K562 (cell line): ENCODE data around the gene ADORA2A. TPM values are rescaled to one million over a fixed set of nuclear protein-coding genes. Genes with fewer than 3 reads are reported as not detected.

Source experiments
- ATAC-seq: fragments of 200-7000 bp; cut with Tn5 transposase; 3 replicates; pipeline ENCODE4 v1.9.1; 2020; ENCODE audit warnings: moderate library complexity
- BruUV-seq: library from RNA; stranded (reverse); fragments of 400-500 nt; replicated peaks from 2 replicates; lab custom pipeline; 2021; lab: Mats Ljungman, UMichigan
- CTCF ChIA-PET: fragments of 300-600 bp; formaldehyde crosslinking; extraction: SDS; loops from one replicate; lab custom pipeline; 2021; ENCODE audit warnings: low intra/inter-chr PET ratio; lab: Yijun Ruan, JAX
- POLR2A ChIA-PET: fragments of 300-600, 350-650 bp; sonication (Branson Sonifier 250); formaldehyde crosslinking; extraction: SDS; loops from one replicate; lab custom pipeline; 2021; ENCODE audit warnings: antibody characterized with exemption, inconsistent platforms; lab: Yijun Ruan, JAX
- DNase-seq, 4 experiments: peaks; one replicate each; pipeline versions ENCODE4 v3.0.0 to v3.0.0-alpha.2; 2011 to 2018; ENCODE audit warnings: low spot score in 3 of 4, mixed read lengths in 3 of 4; ENCODE audit errors: extremely low read depth in 1 of 4
- FAIRE-seq: peaks from 2 replicates; lab custom pipeline; 2011; peaks lifted over from hg19 to GRCh38; lab: Jason Lieb, UNC
- H2AFZ ChIP-seq: 2 replicates; pipeline ENCODE4 v1.6.0; 2011; ENCODE audit warnings: low read depth, low read length, control low read depth, inconsistent platforms
- H3K27ac ChIP-seq: fragments of 200-600 bp; 3 replicates; pipeline ENCODE4 v1.8.0; 2011; ENCODE audit warnings: low read depth, mild to moderate bottlenecking, control low read depth, inconsistent platforms, low read length, moderate library complexity, mixed read lengths; ENCODE audit errors: extremely low read depth
- H3K27me3 ChIP-seq, 2 experiments: fragments of 300-600 bp in 1 of 2; 2 replicates in 1 of 2; 3 replicates in 1 of 2; pipeline versions ENCODE4 v1.6.0 to v1.8.0; 2011; ENCODE audit warnings: inconsistent platforms in 2 of 2, low read length in 2 of 2, mild to moderate bottlenecking in 1 of 2, mixed read lengths in 1 of 2, moderate library complexity in 1 of 2; ENCODE audit not compliant: control insufficient read depth in 2 of 2, insufficient read depth in 2 of 2
- H3K36me3 ChIP-seq: fragments of 300-600 bp; 3 replicates; pipeline ENCODE4 v1.8.0; 2011; ENCODE audit warnings: mild to moderate bottlenecking, low read length, inconsistent platforms; ENCODE audit not compliant: control insufficient read depth, insufficient read depth
- H3K4me1 ChIP-seq, 2 experiments: fragments of 200-600 bp in 1 of 2; replicated peaks in 1 of 2; 2 replicates in 1 of 2; 3 replicates in 1 of 2; pipeline versions ENCODE4 v1.5.1 to v1.8.0; 2011; ENCODE audit warnings: inconsistent platforms in 2 of 2, low read length in 2 of 2, mild to moderate bottlenecking in 1 of 2, mixed read lengths in 1 of 2, moderate library complexity in 1 of 2; ENCODE audit not compliant: control insufficient read depth in 2 of 2, insufficient read depth in 2 of 2
- H3K4me2 ChIP-seq: 2 replicates; pipeline ENCODE4 v1.6.1; 2011; ENCODE audit warnings: low read length, control low read depth, inconsistent platforms, mixed read lengths; ENCODE audit not compliant: insufficient read depth
- H3K4me3 ChIP-seq: fragments of 200-600 bp; sonication (generic), shearing (Covaris generic); 2 replicates; pipeline ENCODE4 v1.5.1; 2016; ENCODE audit warnings: control low read depth, inconsistent platforms
- H3K79me2 ChIP-seq: fragments of 200-600 bp; 3 replicates; pipeline ENCODE4 v1.8.0; 2011; ENCODE audit warnings: low read length, inconsistent platforms; ENCODE audit not compliant: control insufficient read depth, insufficient read depth
- H3K9ac ChIP-seq, 2 experiments: 2 replicates each; pipeline versions ENCODE4 v1.6.0 to v1.6.1; 2011; ENCODE audit warnings: low read depth in 2 of 2, low read length in 2 of 2, control low read depth in 1 of 2, inconsistent platforms in 1 of 2, mild to moderate bottlenecking in 1 of 2, mixed read lengths in 1 of 2; ENCODE audit not compliant: insufficient read depth in 1 of 2
- H3K9me1 ChIP-seq: one replicate; pipeline ENCODE4 v1.6.0; 2011; ENCODE audit warnings: inconsistent platforms, mild to moderate bottlenecking, low read length, moderate library complexity; ENCODE audit not compliant: control insufficient read depth, insufficient read depth
- H3K9me3 ChIP-seq: replicated peaks from 2 replicates; pipeline ENCODE4 v1.5.1; 2011; ENCODE audit warnings: low read depth, low read length, inconsistent platforms; ENCODE audit not compliant: control insufficient read depth, insufficient read depth
- H4K20me1 ChIP-seq: replicated peaks from 2 replicates; pipeline ENCODE4 v1.6.1; 2011; ENCODE audit warnings: low read length, inconsistent platforms, mixed read lengths; ENCODE audit not compliant: control insufficient read depth, insufficient read depth
- BACH1 ChIP-seq: fragments of 200-800 bp; sonication (Bioruptor generic); IDR thresholded peaks from 2 replicates; pipeline ENCODE4 v1.6.1; 2016; ENCODE audit warnings: missing genetic modification characterization, missing compliant biosample characterization
- BCOR ChIP-seq: fragments of 450-650 bp; IDR thresholded peaks from 2 replicates; pipeline ENCODE4 v1.6.1; 2016
- FOXK1 ChIP-seq: sonication (generic); formaldehyde crosslinking; IDR thresholded peaks from 2 replicates; pipeline ENCODE4 v1.8.0; 2022; ENCODE audit warnings: missing genetic modification reagents, mild to moderate bottlenecking, borderline replicate concordance
- FOXP1 ChIP-seq: sonication (generic); formaldehyde crosslinking; IDR thresholded peaks from 2 replicates; pipeline ENCODE4 v1.8.0; 2022; ENCODE audit warnings: mild to moderate bottlenecking, missing genetic modification reagents
- MLX ChIP-seq, 2 experiments: fragments of 450-650 bp in 1 of 2; sonication (generic) in 1 of 2; formaldehyde crosslinking; conservative IDR thresholded peaks; 2 replicates each; pipeline versions ENCODE4 v1.4.0 to v1.8.1; 2020 to 2022; ENCODE audit warnings: mild to moderate bottlenecking in 1 of 2, missing genetic modification reagents in 1 of 2
- SPI1 ChIP-seq: IDR thresholded peaks from 2 replicates; pipeline ENCODE4 v1.6.1; 2011; ENCODE audit warnings: low read depth, low read length, control low read depth, borderline replicate concordance
- TCF3 ChIP-seq: sonication (generic); formaldehyde crosslinking; IDR thresholded peaks from 2 replicates; pipeline ENCODE4 v1.4.0; 2020; ENCODE audit warnings: mild to moderate bottlenecking, missing genetic modification reagents
- ZBTB40 ChIP-seq, 2 experiments: fragments of 450-650 bp in 1 of 2; sonication (generic) in 1 of 2; formaldehyde crosslinking in 1 of 2; IDR thresholded peaks; 2 replicates each; pipeline versions ENCODE4 v1.7.1 to v1.9.0; 2016 to 2022; ENCODE audit warnings: inconsistent platforms in 1 of 2, mild to moderate bottlenecking in 1 of 2, missing genetic modification reagents in 1 of 2
- ZNF134 ChIP-seq: fragments of 250-450 bp; sonication (Bioruptor Pico); conservative IDR thresholded peaks from 2 replicates; pipeline ENCODE4 v1.4.0; 2020
- ZNF274 ChIP-seq: IDR thresholded peaks from 2 replicates; pipeline ENCODE4 v1.6.1; 2011; ENCODE audit warnings: low read depth, mild to moderate bottlenecking, low read length, moderate library complexity, borderline replicate concordance
- ZNF695 ChIP-seq: fragments of 450-650 bp; formaldehyde crosslinking; IDR thresholded peaks from 2 replicates; pipeline ENCODE4 v1.4.0; 2020; ENCODE audit warnings: mild to moderate bottlenecking, moderate library complexity
- WGBS: fragments of 100-300 bp; shearing (Covaris generic); methylation state at CpG from one replicate; pipeline ENCODE4 v1.1.6; 2016; ENCODE audit warnings: low coverage, mixed read lengths; ENCODE audit not compliant: insufficient coverage; ENCODE audit errors: missing lambda C conversion rate; 5-methylcytosine and 5-hydroxymethylcytosine counted together
- in situ Hi-C: fragments of 300-500 bp; cut with MboI; formaldehyde crosslinking; loops from 4 replicates; pipeline ENCODE4 v1.15.0; 2018; ENCODE audit warnings: inconsistent platforms, mixed read lengths
- intact Hi-C: fragments of 100-400 bp; cut with micrococcal nuclease; formaldehyde crosslinking; loops from 2 replicates; pipeline ENCODE4 v1.14.2; 2022
- polyA plus RNA-seq, 8 experiments: library from polyadenylated mRNA; depleted of rRNA in 4 of 8; stranded (reverse) in 5 of 8; unstranded in 3 of 8; fragments of >200 nt; fragmentation: Nextera tagmentation in 2 of 8; fragmentation: Illumina TruSeq in 1 of 8; extraction: Ambion mirVana in 2 of 8; extraction: Trizol in 1 of 8; gene quantifications; 2 replicates each; pipeline versions ENCODE4 v1.2.1 to v1.2.3, GENCODE V29; 2011 to 2014; ENCODE audit warnings: inconsistent platforms in 1 of 8, missing spikeins in 1 of 8
- total RNA-seq, 7 experiments: library from RNA; depleted of rRNA in 6 of 7; stranded (reverse); fragments of >200 nt in 6 of 7; fragmentation: Illumina TruSeq in 2 of 7; extraction: Trizol in 2 of 7; gene quantifications; 2 replicates each; pipeline versions ENCODE4 v1.2.1 to v1.2.3, GENCODE V29; 2011 to 2021; ENCODE audit warnings: low replicate concordance in 1 of 7

ADORA2A gene
- total and polyA plus RNA-seq, 9 of the 15 experiments (the other 6 are each of a cell fraction or from before 2014, with no cell fraction given), result 0.15 to 2.1 (median 0.66) TPM; not detected in 2

DNA sequence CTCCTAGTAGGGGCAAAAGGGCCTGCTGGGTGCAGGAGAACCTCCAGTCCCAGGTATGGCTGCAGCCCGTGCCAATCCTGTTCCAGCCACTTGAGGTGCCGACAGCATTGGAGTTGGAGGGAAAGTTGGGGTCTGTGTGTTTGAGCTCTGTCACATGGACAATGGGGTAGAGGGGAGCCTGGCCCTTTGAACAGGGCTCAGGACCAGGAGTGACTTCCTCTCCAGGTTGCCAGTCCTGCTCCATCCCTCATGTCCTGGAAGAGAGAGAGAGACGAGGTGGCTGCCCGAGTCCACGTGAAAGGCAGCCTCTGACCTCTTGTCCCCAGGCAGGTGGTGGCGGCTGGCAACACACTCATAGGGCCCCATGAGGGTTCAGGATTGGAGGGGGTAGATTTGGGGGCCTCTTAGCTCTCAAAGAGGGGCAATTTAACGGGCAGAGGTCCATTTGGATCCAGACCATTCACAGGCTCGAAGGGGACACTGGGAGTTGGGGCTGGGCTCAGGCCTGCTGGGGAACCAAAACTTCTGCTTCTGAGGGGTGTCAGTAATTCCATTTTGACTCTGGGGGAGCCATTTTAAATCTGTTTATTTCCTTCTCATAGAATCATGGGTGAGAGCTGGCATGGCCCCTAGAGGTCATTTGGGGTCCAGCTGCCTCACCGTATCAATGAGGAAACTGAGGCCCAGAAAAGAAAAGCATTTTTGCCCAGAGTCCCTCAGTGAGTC, 4.1 kb downstream of the ADORA2A start:
- H3K4me2 ChIP-seq, result no peak overlapping the region
- intact Hi-C loops (no loop called here), in situ Hi-C loops (no loop called here)
- H3K4me3 ChIP-seq, result no peak overlapping the region
- H3K9me1 ChIP-seq, result no peaks in the 10 kb centered on the region
- peaks cover 1 to 15% of the 10 kb centered on the region in 2 experiments; a peak in 3 of 5 replicates for H3K27me3 ChIP-seq
- no peaks in the 10 kb centered on the region for H3K79me2 ChIP-seq
- no peak overlapping the region for H3K27ac ChIP-seq
- H3K9ac ChIP-seq, result no peak overlapping the region
- ChIA-PET POLR2A (no interaction called here), CTCF (interaction anchor here (0.6 kb wide), 1 partner anchor 77 kb away, joined by 3 read pairs; no protein-coding TSS in a partner anchor)
- no peaks in the 10 kb centered on the region for H3K36me3 ChIP-seq
- H2AFZ ChIP-seq, result no peak overlapping the region
- no peaks in the 10 kb centered on the region; the same call in 1 of the 2 replicates for H4K20me1 ChIP-seq
- no peak for DNase-seq
- no peak for ATAC-seq
- BruUV-seq, result no TSS peak
- no peaks in the 10 kb centered on the region for H3K9me3 ChIP-seq
- no peak for FAIRE-seq
- peaks cover 0 to 35% of the 10 kb centered on the region in 2 experiments; a peak in 3 of 5 replicates for H3K4me1 ChIP-seq
- WGBS, result 18% methylated on average over 6 of the region's 9 CpGs
- TF ChIP-seq BCOR (no peak), SPI1 (no peak), MLX (CRISPR knock-in tag; conservative IDR thresholded peaks at IDR 0.05) (no peak), ZNF274 (no peak), TCF3 (CRISPR knock-in tag) (no peak), BACH1 (tag) (no peak), ZNF695 (no peak), ZBTB40 (IDR thresholded peaks at IDR 0.05) (no peak), ZBTB40 (CRISPR knock-in tag; IDR thresholded peaks at IDR 0.05) (no peak), FOXK1 (no peak), ZNF134 (CRISPR knock-in tag) (no peak), FOXP1 (CRISPR knock-in tag) (no peak)
